Activated CD8-positive, alpha-beta T cell treated with anti-CD3 and anti-CD28 coated beads for 36 hours (primary cell): ENCODE measurements around the gene KCMF1. TPM values are rescaled to one million over a fixed set of nuclear protein-coding genes. Genes with fewer than 3 reads are reported as not detected.

Source experiments
- ATAC-seq: fragments of 200-7000 bp; cut with Tn5 transposase; one replicate; pipeline ENCODE4 v1.10.0; 2021; ENCODE audit warnings: mild to moderate bottlenecking, moderate library complexity
- CTCF ChIA-PET: fragments of 350-600 bp; sonication (Branson Sonifier 250); formaldehyde crosslinking; loops from one replicate; lab custom pipeline; 2021; ENCODE audit warnings: antibody characterized with exemption; lab: Charles Lee
- POLR2A ChIA-PET: fragments of 350-600 bp; sonication (Branson Sonifier 250); formaldehyde crosslinking; loops from one replicate; lab custom pipeline; 2021; ENCODE audit warnings: antibody characterized with exemption; lab: Charles Lee
- DNase-seq: peaks from one replicate; pipeline ENCODE4 v3.0.0-alpha.2; 2020
- H3K27ac Mint-ChIP-seq: one replicate; pipeline ENCODE4 v1.8.0; 2021; ENCODE audit warnings: mild to moderate bottlenecking, mixed read lengths
- H3K27me3 Mint-ChIP-seq: one replicate; pipeline ENCODE4 v1.8.0; 2021; ENCODE audit warnings: mixed read lengths
- H3K36me3 Mint-ChIP-seq: one replicate; pipeline ENCODE4 v1.8.0; 2021; ENCODE audit warnings: low read depth, mixed read lengths
- H3K4me1 Mint-ChIP-seq: one replicate; pipeline ENCODE4 v1.8.0; 2021; ENCODE audit warnings: low read depth, mixed read lengths
- H3K4me3 Mint-ChIP-seq: one replicate; pipeline ENCODE4 v1.8.0; 2021; ENCODE audit warnings: mild to moderate bottlenecking, moderate library complexity, mixed read lengths
- H3K9me3 Mint-ChIP-seq: one replicate; pipeline ENCODE4 v1.8.0; 2021; ENCODE audit warnings: mixed read lengths
- CTCF ChIP-seq: fragments of 200-600 bp; IDR thresholded peaks from one replicate; pipeline ENCODE4 v1.8.0; 2022; ENCODE audit warnings: antibody characterized with exemption, mild to moderate bottlenecking
- intact Hi-C: fragments of 100-400 bp; cut with micrococcal nuclease; formaldehyde crosslinking; loops from one replicate; pipeline ENCODE4 v1.10.0; 2022
- total RNA-seq, 2 experiments: library from RNA; stranded (reverse); gene quantifications; one replicate each; pipeline ENCODE4 v1.2.3, GENCODE V29; 2021

Gene KCMF1
- total RNA-seq, 2 experiments from 2014 or later, result 101 to 105 TPM

GRCh38 chr2:85066006-85066740 lies 95.2 kb downstream of the KCMF1 start:
- CTCF ChIA-PET, result interaction anchor here (0.7 to 4.4 kb wide), 34 partner anchors 8 to 235 kb away, joined by 3 to 30 read pairs (median 4); no protein-coding TSS in a partner anchor
- TF ChIP-seq CTCF, result no peak
- POLR2A ChIA-PET, result no interaction called here
- no peak for ATAC-seq
- no peak overlapping the region for H3K27ac Mint-ChIP-seq
- H3K36me3 Mint-ChIP-seq, result no peaks in the 10 kb centered on the region
- no peak for DNase-seq
- peaks cover 15% of the 10 kb centered on the region for H3K27me3 Mint-ChIP-seq
- H3K9me3 Mint-ChIP-seq, result no peaks in the 10 kb centered on the region
- H3K4me3 Mint-ChIP-seq, result no peak overlapping the region
- intact Hi-C loops, result loop anchor here (5.0 kb wide), 1 partner anchor 221 kb away; no protein-coding TSS in a partner anchor
- H3K4me1 Mint-ChIP-seq, result peaks cover 4% of the 10 kb centered on the region

- H3K36me3 Mint-ChIP-seq, result no peaks in the 10 kb centered on the region
- ChIA-PET CTCF (interaction anchor here (0.7 to 4.4 kb wide), 34 partner anchors 9 to 243 kb away, joined by 3 to 30 read pairs (median 4); no protein-coding TSS in a partner anchor), POLR2A (no interaction called here)
- H3K9me3 Mint-ChIP-seq, result no peaks in the 10 kb centered on the region
- no peak overlapping the region for H3K4me3 Mint-ChIP-seq
- H3K27ac Mint-ChIP-seq, result no peak overlapping the region
- DNase-seq (peak; percentile 81), ATAC-seq (peak; percentile 82)
- intact Hi-C loops, result loop anchor here (5.0 kb wide), 1 partner anchor 220 kb away; no protein-coding TSS in a partner anchor
- TF ChIP-seq CTCF, result peak; percentile 70
- H3K27me3 Mint-ChIP-seq, result peaks cover 15% of the 10 kb centered on the region
- H3K4me1 Mint-ChIP-seq, result peaks cover 4% of the 10 kb centered on the region
These were observed 96.0 kb downstream of the KCMF1 start for GRCh38 chr2:85066874-85067351.

- no peak overlapping the region for H3K27ac Mint-ChIP-seq
- no peaks in the 10 kb centered on the region for H3K9me3 Mint-ChIP-seq
- peaks cover 4% of the 10 kb centered on the region for H3K4me1 Mint-ChIP-seq
- H3K4me3 Mint-ChIP-seq, result no peak overlapping the region
- no peaks in the 10 kb centered on the region for H3K36me3 Mint-ChIP-seq
- no peak for ATAC-seq
- peaks cover 26% of the 10 kb centered on the region for H3K27me3 Mint-ChIP-seq
- TF ChIP-seq CTCF, result no peak
- intact Hi-C loops, result no loop called here
- DNase-seq, result no peak
- ChIA-PET CTCF (no interaction called here), POLR2A (no interaction called here)
These were observed 100.1 kb downstream of the KCMF1 start for GRCh38 chr2:85071096-85071495.

- intact Hi-C loops, result no loop called here
- no peak for TF ChIP-seq CTCF
- Mint-ChIP-seq H3K27ac (no peak overlapping the region), H3K36me3 (no peaks in the 10 kb centered on the region), H3K27me3 (peaks cover 25% of the 10 kb centered on the region), H3K9me3 (no peaks in the 10 kb centered on the region), H3K4me1 (no peaks in the 10 kb centered on the region), H3K4me3 (no peak overlapping the region)
- ATAC-seq, result no peak
- ChIA-PET CTCF (no interaction called here), POLR2A (no interaction called here)
- DNase-seq, result no peak
These were observed 102.1 kb downstream of the KCMF1 start for GRCh38 chr2:85073033-85073432.

GRCh38 chr2:85076618-85077274 lies 105.8 kb downstream of the KCMF1 start:
- no peak for ATAC-seq
- no peak for DNase-seq
- TF ChIP-seq CTCF, result no peak
- H3K27me3 Mint-ChIP-seq, result peaks cover 22% of the 10 kb centered on the region
- H3K36me3 Mint-ChIP-seq, result no peaks in the 10 kb centered on the region
- H3K4me3 Mint-ChIP-seq, result no peak overlapping the region
- H3K27ac Mint-ChIP-seq, result no peak overlapping the region
- CTCF ChIA-PET, result interaction anchor here (1.3 kb wide), 1 partner anchor 10 kb away, joined by 4 read pairs; no protein-coding TSS in a partner anchor
- H3K9me3 Mint-ChIP-seq, result peaks cover 4% of the 10 kb centered on the region
- no peaks in the 10 kb centered on the region for H3K4me1 Mint-ChIP-seq
- intact Hi-C loops, result no loop called here
- POLR2A ChIA-PET, result no interaction called here
